Cortex of kidney (tissue), 1 donor: ENCODE data around the gene CAMK1D.
"Not testable (repeated sequence)": the region's sequence is repeated elsewhere in the genome, so short reads cannot be mapped to it uniquely, and the experiment has no call there.

Experiments used
- DNase-seq: peaks from one replicate; lab custom pipeline; 2025; lab: John Stamatoyannopoulos, UW

CAMK1D gene

DNA sequence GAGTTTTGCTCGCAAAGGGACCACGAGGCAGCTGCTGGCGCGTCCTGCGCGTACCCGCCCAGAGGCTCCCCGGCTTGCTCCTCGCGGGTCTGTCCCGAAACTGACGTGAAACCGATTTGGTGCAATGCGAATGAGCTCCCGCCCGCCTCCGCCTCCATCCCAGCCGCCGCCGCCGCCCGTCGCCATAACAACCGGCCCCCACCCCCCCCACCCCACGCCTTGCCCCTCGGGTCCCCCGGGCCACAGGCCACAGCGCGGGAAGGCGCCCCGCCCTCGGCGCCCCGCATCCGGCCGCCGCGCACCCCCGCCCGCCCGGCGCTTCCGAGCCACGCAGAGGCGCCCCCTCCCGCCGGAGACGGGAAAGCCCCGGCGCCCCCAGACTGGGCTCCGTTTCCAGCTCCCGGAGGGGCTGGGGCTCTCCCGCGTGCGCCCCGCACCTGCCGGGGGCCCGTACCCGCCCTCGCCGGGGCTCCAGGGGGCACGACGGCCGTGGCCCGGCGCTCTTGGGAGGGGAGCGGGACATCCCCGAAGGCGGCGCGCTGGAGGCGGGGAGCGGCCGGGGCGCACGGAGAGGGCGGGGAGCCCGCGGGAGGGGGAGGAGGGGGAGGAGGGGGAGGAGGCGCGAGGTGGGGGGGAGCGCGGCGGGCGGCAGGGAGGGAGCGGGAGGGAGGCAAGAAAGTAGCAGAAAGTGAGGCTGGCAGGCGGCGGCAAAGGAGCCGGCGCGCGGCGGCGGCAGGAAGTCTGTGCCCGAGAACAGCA lies at the start of gene CAMK1D:
Gene CAMK1D, plus strand, starts transcription at position 678 of the 759 bp plus-strand sequence.
- no peak for DNase-seq

DNA sequence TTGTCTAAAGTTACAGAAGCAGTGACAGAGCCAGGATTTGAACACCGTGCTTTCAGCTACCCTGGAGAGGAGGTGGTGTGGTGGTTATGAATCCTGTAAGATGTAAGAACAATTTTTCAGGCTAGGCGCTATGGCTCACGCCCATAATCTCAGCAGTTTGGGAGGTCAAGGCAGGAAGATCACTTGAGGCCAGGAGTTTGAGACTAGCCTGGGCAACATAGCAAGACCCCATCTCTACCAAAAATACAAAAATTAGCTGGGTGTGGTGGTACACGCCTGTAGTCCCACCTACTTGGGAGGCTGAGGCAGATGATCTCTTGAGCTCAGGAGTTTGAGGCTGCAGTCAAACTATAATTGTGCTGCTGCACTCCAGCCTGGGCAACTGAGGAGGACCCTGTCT lies 48.3 kb upstream of the CAMK1D start:
- not testable (repeated sequence) for DNase-seq

DNA sequence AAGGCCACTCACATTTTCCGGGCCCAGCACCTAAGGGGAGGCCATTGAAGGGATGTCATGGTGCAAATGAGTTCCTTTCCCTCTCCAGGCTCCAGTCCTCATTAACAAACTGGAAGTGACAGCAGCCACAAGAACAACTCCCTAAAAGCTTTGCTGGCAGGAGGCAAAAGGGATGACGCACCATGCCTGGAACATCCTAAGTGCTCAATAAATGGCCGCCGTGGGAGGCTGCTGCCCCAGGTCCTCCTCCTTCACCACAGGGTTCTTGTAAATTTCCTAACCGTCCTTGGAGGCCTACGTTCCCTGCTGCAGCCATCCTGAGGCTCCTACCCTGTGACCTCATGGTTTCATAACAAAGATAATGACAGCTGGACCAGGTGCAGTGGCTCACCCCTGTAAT lies 41.3 kb upstream of the CAMK1D start:
- no peak for DNase-seq

DNA sequence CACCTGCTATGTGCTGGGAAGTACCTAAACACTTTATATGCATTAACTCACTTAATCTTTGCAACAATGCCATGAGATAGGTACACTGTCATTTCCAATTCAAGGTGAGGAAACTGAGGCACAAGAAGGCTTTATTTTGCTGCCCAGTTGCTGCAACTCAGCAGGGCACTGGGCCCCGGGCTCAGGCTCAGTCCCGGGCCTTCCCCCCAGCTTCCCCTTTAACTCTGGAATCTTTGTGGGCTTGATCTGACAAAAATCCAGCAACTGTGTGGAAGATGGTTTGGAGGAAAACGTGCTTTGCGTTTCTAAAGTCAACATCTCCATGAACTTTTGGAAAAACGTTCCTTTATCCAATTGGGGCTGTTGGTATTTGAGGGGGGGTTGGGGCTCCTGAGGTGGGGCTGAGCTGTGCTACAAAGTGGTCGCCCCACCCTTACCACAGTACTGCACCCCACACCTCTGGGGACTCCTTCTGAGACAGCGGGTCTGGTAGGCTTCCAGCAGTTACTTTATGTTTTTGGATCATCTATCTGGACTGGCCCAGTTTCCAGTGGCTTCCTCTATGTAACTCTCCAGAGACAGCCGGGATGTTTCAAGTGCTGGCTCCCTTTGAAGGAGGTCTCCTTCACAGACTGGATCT lies 40.5 kb upstream of the CAMK1D start:
- no peak for DNase-seq

DNA sequence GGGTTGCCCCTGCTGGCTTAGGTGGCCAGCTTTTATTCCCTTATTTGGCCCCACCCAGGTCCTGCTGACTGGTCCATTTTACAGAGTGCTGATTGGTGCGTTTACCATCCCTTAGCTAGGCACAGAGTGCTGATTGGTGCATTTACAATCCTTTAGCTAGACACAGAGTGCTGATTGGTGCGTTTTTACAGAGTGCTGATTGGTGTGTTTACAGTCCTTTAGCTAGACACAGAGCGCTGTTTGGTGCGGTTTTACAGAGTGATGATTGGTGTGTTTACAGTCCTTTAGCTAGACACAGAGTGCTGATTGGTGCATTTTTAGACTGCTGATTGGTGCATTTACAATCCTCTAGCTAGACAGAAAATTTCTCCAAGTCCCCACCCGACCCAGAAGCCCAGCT lies 39.6 kb upstream of the CAMK1D start:
- DNase-seq: not testable (repeated sequence)

DNA sequence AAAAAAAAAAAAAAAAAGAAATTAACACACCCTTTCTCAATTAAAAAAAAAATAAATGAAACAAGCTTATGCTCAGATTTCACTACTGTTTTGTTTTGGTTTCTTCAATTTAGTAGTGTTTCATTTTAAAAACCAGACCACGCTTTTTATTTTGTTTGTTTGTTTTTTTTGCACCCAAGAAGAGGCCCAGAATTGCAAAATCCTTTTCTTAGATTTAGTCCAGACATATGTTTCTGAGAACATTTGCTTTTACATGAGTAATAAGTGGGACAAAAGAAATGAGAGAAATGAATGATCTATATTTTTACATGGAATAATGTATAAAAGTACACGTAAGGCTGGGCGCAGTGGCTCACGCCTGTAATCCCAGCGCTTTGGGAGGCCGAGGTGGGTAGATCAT lies 34.5 kb upstream of the CAMK1D start:
- DNase-seq: no peak

DNA sequence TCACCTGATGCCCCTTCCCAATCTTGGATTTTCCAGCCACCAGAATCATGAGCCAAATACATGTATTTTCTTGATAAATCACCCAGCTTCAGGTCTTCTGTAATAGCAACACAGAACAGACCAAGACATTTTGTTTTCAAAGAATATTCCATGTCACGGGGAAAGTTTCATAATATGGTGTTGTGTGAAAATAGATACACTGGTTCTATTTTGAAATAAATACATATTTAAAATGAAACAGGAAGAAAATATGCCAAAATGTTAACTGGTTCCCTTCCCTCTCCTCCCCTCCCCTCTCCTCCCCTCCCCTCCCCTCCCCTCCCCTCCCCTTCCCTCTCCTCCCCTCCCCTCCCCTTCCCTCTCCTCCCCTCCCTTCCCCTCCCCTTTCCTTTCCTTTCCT lies 30.3 kb upstream of the CAMK1D start:
- DNase-seq: no peak

DNA sequence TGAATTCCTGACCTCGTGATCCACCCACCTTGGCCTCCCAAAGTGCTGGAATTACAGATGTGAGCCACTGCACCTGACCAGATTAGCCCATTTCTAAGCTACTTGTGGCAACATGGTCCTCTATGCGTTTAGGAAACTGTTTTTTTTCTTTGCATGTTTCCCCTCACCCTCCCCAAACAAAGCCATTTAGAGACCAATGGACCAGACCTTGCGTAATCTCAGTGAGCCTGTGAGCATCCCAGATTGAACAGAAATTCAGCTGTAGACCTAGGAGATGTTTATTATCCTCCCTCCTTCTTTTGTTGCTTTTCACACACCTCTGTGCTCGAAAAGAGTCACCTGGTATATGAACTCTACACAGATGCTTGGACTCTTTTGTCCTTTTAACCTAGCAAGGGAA lies 28.5 kb upstream of the CAMK1D start:
- no peak for DNase-seq

DNA sequence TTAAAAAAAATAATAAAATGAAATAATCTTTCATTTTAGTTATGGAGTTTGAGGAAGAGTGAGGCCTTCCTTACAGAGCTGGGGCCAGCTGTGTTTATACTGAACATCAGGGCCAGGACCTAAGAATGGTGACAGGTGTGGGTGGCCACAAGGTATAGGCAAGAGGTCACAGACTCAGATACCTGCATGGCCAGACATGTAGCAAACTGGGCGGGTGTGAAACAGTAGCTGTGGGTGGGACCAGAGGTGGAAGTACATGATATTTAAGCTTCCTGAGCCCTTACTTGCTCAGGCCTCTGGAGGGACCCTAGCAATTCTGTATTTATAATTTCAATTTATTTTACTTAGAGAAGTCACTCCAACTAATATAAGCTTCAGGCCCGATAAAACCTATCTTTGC lies 27.7 kb upstream of the CAMK1D start:
- DNase-seq: no peak

DNA sequence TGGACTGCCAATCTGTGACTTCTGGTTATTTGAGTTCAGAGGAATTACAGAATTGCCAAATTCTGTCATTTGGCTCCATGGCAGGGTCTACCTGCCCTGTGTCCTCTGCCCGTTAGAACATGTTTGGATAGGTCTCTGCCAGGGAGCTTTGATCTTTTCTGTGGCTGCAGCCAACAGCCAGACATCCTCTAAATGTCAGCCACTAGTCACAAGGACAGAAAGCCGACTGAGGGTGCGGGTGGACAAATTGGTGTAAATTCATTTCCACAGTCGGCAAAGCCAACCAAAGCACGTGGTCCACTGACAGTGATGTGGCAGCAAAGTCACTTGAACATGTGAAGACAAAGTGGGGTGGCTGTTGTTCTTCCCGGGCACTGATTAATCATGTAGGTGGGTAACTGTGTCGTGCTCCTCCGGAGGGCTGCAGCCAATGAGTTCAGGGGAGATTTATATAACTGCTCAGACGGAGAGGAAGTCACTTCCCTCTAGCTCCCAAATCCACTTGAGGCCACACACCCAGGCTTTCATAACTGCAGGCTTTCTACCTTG lies 26.7 kb upstream of the CAMK1D start:
- DNase-seq: no peak

DNA sequence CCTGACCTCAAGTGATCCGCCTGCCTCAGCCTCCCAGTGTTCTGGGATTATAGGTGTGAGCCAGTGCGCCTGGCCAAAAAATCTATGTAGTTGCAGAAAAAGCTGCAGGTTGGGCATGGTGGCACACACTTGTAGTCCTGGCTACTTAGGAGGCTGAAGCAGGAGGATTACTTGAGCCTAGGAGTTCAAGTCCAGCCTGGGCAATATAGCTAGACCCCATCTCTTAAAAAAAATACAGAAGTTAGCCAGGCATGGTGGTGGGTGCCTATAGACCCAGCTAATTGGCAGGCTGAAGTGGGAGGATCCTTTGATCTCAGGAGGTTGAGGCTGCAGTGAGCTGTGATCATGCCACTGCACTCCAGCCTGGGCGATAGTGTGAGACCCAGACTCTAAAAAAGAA lies 24.8 kb upstream of the CAMK1D start:
- no peak for DNase-seq

DNA sequence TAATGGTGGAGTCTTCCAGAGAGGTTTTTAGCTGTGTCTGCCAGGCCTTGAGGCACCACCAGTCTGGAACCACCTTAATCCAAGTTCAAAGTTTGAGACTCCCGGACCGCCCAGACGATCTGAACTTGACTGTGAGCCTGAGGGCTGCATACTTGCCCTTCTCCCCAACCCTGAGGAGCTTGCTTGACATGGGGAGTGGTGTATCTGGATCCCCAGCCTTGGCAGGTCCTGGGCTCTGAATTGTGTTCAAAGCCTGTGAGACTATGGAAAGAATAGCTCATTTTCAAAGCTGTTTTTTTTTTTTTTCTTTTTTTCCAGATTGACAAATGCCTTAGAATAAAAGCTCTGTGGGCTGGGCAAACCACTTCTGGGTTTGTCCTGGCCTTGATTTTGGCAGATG lies 22.3 kb upstream of the CAMK1D start:
- no peak for DNase-seq

DNA sequence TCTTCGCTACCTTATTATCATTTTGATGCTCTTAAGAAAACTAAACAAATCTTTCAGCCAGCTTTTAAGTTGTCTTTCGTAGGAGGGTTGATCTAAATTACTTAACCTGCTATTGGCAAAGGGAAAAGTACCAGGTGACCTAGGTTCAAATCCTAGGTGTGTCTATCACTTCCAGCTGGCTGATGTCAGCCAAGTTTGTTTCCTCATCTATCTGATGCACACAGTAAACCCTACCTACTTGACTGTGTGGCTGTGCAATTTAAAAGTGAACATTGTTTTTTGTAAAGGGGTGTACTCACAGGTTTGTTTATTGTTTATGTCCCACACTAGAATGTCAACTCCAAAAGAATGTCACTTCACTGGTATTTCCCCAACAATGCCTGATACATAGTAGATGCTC lies 21.9 kb upstream of the CAMK1D start:
- DNase-seq: no peak

DNA sequence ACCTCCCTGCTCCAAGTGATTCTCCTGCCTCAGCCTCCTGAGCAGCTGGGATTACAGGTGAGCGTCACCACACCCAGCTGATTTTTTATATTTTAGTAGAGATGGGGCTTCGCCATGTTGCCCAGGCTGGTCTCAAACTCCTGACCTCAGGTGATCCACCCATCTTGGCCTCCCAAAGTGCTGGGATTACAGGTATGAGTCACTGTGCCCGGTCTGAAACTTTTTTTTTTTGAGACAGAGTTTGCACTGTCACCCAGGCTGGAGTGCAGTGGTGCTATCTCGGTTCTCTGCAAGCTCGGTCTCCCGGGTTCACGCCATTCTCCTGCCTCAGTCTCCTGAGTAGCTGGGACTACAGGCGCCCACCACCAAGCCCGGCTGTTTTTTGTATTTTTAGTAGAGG lies 21.0 kb upstream of the CAMK1D start:
- not testable (repeated sequence) for DNase-seq

DNA sequence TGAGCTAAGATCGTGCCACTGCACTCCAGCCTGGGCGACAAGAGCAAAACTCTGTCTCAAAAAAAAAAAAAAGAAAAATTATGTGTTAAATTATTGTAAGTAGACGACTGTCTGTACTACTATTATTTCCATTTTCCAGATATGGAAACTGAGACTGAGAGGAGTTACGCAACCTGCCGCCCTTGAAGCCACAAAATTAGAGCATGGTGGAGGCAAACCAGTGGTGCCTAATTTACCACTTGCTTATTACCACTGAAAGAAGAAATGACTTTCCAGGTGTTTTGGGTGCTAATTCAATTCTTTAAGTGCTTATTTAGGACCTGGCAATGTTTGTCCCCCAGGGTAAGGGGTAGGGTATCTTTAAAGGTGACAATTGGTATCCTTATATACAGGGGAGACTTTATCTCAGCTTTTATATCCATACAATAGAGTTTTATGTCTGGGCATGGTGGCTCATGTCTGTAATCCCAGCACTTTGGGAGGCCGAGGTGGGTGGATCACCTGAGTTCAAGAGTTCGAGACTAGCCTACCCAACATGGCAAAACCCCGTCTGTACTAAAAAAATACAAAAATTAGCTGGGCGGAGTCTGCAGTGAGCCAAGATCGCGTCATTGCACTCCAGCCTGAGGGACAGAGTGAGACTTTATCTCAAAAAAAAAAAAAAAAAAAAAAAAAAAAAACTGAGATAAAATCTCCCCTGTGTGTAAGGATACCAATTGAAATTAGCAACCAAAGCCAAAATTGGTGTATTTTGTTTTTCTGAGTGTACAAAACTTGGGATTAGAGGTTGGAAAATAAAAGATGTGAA lies 16.6 kb upstream of the CAMK1D start:
- DNase-seq: no peak

DNA sequence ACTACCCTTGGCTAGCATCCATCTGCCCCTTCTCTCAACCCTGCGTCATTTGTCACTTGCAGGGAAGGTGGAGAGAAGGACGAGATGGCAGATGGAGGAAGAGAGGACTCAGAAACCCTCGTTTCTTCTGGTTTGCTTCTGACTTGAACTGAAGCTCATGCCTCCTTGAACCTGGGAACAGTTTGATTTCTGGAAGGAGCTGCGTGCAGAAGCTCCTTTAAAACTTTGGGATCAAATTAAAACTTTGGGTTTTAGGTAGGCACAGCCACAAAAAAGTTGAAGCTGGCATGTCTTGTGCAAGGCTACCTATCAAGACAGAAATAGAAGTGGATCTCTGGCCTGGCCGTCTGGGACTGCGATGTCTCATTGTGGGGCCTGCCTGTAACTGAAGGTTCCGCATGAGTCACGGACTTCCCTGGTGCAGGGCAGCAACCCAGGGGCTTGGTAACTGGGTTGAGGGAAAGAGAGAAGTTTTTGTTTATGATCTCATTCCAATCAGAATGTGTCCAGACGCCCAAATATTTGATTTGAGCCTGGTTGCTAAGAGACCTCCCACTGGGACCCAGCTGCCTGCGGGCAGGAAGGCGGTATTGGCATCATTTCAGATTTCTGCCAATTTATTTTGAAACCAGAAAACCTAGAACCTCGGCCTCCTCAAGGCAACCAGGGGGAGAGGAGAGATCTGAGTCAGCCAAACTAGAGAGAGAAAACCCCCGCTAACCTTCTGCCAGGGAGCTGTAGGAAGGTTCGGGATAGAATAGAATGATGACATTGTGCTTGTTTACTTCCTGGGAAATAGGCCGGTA lies 15.8 kb upstream of the CAMK1D start:
- no peak for DNase-seq

DNA sequence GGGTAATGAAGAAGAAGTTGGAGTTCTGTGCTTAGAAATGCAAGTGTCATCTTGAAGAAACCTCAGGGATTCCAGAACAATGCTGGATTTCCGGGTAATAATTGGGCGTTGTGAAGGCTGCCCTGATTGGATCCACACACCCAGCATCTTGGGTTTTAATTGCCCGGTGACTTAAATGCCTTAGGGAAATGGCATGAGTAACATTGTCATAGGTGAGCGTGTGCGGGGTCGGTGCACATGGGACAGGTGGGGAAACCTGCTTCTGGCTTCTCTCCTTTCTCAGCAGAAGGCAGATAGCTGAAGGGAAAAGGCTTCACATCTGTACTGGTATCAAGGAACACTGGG lies 15.2 kb upstream of the CAMK1D start:
- DNase-seq: no peak

DNA sequence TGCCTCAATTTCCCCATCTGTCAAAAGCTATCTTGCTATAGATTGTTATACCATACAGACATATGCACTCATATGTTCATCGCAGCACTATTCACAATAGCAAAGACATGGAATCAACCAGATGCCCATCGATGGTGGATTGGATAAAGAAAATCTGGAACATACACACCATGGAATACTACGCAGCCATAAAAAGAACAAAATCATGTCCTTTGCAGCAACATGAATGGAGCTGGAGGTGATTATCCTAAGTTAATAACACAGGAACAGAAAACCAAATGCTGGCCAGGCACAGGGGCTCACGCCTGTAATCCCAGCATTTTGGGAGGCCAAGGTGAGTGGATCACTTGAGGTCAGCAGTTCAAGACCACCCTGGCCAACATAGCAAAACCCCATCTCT lies 14.2 kb upstream of the CAMK1D start:
- not testable (repeated sequence) for DNase-seq

DNA sequence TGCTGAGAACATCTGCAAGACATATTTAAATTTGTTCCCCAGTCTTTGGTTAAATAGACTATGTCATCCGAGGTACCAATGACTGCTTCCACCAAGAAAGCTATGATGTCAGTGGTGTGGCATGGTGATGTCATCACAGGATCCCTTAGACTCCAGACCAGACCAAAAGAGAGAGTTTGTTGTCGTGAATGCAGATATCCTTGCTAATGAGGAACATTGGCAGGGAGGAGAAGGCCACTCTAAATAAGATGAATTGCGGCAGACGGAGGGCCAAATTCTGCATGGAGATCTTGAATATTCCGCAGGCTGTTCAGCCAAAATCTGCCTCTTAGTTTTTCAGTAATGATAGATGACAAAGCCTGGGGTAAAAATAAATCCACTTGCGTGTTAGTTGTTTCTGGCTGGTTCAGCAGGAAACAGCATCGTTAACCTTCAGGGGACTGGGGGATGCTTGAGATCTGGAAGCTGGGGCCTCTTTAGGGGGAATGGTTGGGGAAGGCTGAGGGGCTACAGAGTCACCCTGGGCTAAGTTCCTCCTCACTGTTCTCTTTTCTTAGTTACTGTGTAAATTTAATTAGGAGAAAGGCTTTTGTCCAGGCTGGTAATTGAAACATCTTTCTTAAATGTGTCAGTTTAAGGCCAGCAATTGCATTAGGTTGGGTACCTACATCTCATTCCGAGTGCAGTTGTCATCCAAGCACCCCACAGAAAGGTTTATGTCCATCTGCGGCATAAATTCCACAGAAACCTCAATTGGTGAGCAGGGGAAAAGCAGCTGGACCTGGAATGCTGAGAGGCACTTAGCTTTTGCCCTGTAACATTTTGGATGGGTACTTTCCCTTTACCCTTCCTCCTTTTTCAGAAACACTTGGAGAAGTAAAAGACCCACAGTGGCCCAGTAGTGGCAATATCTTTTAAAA lies 11.6 kb upstream of the CAMK1D start:
- no peak for DNase-seq

DNA sequence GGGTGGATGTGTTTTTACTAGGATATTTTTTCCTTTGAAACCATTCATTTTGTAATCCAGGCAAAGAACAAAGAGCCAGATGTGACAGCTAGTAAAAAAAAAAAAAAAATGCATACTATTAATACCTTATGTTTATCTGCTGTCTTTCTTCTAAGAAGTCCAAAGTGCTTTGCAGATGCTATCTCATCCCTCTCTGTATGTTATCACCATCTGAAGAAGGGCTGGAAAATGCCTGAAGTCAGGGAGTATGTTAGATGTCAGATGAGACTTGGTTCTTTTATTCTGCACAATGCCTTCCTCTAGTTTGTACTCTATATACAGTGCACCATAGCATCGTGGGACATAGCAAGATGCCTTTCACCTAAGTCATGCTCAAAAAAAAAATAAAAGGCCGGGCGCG lies 10.4 kb upstream of the CAMK1D start:
- no peak for DNase-seq

DNA sequence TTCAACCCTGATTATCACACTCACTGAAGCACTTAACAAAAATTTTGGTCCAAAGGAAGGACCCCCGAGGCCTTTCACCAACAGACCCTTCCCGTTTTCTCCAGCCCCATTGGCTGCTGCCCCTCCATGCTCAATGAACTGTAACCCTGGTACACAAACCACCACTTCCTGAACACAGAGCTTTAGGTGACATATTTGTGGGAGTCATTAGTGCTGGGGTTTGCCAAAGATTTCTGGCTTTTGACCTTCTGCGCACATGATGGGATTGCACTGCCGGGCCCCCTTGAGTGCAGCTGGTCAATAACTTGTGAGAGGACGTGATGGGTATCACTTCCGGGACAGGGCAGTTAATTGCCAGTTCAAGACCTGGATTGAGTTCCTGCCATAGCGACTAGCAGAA lies 9.0 kb upstream of the CAMK1D start:
- no peak for DNase-seq
